ENCODE measurements around the gene EPS8L1.
"Not testable (repeated sequence)": the region's sequence is repeated elsewhere in the genome, so short reads cannot be mapped to it uniquely, and the experiment has no call there.

The EPS8L1 gene

DNA sequence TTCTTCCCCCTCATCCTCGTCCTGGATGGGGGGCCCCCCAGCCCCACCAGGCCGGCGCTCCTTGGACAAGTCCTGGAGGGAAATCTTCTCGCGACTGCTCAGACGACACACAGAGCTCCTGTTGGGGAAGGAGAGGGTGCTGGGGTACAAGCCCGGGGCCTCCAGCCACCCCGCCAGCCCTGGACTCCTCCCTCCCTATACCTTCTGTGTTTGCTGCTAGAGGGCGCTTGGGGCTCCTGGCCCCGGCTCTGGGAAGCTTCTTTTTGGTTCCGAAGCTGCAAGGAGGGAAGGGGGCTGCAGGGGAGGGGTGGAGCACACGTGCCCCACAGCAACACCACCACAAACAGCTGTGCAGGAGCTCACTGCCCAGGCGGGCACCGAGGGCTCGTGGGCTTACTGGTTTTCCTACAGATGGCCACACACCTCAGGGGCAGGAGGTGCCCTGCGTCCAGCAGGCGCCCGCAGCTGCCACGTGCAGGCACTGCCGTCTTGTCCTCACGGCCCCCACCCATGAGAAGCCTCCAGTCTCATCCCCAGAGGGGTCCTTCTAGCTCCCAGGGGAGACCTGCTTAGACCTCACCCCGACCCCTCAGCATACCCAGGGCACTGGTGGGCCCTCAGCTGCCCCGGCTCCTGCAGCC, 20.5 kb downstream of the EPS8L1 start:
- no peak for DNase-seq

DNA sequence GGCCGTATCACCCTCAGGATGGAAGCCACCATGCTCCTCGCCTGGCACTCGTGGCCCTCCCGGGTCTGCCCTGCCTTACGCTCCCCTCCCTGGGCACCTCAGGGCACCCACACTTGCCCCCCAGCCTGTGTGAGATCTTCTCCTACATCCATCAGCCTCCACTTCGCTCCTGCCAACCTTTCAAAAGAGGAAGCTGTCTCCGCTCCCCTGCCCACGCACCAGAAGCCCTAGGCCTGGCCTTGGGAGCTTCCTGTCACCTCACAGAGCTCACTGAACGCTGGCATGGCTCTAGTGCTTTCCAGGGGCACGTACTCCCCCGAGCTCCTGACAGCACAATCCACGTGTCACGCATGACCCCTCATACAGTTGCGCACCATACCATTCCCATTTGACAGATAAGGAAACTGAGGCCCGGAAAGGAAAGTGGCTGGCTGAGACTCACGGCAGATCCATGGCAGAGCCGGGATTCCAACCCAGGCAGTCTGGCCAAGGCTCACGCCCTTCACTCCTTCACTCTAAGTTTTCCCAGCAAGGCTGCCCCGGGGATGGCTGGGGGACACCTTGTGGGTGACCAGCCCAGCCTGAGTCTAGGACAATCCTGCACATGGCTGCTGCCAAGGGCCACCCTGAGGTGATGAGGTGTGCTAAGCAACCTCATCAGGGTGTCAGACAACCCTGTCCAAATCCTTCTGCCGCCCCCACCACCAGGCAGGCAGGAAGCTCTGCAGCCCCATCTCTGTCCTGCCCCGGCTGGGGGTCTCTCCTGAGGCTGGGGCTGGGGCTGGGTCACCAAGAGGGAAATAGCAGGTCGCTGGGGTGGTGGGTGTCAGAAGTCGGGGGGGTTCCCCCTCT, 22.4 kb downstream of the EPS8L1 start:
- DNase-seq: no peak

DNA sequence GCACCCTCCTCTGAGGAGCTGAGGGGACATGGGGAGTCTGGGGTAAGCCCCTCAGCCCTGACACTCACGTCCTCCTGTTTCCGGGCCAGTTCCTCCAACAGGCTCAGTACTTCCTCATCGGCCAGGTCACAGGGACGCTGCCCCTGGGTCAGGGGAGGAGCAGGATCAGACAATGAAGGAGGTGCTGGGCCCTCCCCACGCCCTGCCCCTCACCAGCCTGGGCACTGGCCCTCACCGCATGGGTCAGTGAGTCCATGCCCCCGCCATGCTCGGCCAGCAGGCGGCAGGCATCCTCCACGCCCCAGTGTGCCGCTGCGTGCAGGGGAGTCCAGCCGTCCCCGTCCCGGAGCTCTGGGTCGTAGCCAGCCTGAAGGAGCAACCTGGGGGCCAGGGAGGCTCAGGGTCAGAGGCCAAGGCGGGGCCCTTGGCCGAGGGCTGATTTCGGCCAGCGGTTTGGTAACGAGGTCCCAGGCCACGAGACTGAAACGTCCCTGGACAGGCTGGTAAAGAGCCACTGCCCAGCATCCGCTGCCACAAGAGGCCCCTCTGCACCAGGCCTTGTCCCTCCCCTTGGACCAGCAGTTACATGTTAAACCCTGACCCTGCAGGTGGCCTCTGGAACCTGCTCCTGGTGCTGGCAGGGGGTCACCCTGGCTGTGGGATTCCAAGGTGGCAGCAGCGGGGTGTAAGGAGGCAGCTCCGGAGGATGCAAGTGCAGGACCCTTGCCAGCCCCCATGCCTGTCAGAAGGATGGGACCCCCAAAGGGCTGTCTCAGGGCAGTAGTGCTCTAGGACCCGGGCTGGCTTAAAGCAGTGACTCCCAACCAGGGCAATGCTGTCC, 23.3 kb downstream of the EPS8L1 start:
- no peak for DNase-seq

DNA sequence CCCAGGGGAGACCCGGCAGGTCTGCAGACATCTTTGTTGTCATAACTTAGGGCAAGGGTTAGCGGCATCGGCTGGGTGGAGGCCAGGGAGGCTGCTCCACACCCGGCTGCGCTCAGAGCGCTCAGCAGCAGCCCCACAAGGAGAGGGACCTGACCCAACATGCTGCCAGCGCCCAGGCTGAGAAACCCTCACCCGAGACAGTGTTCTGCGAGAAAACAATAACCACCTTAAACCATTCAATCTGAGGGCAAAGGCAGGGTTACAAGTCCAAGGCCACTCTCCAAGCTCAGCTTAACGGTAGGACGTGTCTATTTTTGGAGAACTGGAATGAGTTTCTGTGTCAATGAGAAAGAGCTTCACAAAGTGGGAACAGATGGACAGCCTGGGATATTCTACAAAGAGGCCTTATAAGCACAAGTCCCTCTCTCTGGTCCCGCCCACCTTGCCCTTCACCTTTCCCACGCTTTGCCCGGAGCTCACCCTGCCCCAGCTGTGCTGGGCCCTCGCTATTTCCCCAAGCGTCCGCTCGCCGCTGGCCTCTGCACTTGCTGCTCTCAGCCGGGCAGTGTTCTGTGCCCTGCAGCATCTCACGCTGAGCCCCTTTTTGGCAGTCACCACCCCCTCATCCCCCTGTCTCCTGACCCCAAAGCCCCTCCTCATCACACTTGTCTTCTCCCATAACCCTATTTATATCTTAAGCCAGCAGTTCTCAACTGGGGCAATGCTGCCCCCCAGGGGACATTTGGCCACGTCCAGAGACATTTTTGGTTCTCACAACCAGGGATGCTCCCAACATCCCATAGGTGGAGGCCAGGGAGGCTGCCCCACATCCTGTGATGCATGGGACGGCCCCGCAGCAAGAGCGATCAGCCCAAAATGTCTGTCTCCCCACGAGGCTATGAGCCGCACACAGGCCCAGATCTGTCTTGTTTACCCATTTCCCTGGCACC, 24.2 kb downstream of the EPS8L1 start:
- DNase-seq: no peak

- DNase-seq: no peak
Measured at GRCh38 chr19:55101261-55101660, 25.6 kb downstream of the EPS8L1 start.

GRCh38 chr19:55103190-55103589, 27.5 kb downstream of the EPS8L1 start:
- no peak for DNase-seq

- no peak for DNase-seq
Measured at GRCh38 chr19:55105237-55105636, 29.6 kb downstream of the EPS8L1 start.

DNA sequence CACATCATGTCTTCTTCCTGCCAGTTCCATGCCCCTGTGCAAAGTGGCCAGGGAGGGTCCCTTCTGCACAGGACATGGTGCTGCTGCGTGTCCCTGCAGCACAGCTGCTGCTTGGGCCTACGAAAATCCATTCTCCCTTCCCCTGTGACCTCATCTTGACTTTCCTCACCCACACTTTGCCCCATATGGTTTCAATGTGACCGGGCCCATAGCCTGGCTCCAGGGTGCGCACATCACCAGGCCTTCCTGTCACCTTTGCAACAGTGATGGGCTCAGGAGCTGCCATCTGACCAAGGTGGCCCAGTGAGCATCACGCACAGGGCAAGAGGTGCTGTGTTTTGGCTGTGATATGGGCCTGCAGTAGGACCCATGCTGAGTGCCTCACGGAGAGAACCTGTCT, 30.9 kb downstream of the EPS8L1 start:
- no peak for DNase-seq

GRCh38 chr19:55107252-55107651, 31.6 kb downstream of the EPS8L1 start:
- DNase-seq: not testable (repeated sequence)

GRCh38 chr19:55109527-55110291, 34.0 kb downstream of the EPS8L1 start:
- no peak for DNase-seq

GRCh38 chr19:55111238-55111831, 35.7 kb downstream of the EPS8L1 start:
- DNase-seq: no peak

- DNase-seq: no peak
Measured at GRCh38 chr19:55112246-55112776, 36.6 kb downstream of the EPS8L1 start.

DNA sequence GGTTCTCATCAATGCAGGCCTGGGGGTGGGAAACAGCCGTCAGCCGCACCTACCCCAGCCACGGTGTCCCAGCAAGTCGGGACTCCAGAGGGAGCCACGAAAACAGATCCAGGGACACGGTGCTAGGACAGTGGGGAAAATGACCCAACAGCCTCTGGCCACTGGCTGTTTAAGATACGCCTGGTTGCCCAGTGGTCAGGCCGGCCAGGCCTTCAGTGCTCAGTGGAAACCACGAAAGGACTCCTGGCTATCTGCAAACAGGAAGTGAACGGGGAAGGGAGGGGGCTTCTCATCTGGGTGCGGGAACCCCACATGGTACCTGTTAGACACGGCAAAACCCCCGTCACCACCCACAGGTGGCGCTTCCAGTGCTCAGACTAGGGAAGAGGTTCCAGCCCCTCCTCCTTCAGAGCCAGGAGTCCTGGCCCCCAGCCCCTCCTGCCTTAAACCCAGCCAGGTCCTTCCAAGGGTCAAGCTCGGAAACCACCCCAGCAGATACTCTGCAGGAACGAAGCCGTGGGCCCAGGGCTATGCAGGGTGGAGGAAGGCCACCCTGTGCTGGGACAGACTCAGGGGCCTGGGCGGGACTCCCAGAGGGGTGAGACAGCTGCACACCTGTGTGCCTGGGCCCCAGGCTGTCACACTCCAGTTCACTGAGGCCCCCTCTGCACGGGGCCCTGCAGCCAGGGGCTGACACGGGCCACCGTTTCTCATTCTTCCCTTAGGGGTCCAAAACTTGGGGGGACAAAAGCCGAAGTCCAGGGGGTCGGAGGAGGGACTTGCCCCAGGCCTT, 37.3 kb downstream of the EPS8L1 start:
- no peak for DNase-seq

DNA sequence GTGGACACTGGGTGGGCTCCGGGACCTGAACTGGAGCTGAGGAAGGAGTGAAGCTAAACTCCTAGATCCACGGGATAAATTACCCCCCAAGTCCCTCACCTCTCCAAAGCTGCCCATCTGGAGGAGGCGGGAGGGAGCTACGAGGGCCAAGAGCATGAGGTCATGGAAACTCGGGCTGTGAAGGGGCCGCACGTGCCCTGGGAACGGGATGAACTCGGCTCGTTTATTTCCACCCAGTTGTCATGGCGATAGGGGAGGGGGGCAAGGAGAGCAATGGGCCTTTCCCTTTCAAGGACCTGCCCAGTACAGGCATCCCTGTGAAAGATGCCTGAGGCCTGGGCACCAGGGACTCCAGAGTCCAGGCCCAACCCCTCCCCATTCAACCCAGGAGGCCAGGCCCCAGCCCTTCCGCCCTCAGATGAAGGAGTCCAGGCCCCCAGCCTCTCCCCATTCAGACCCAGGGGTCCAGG, 37.9 kb downstream of the EPS8L1 start:
- no peak for DNase-seq

DNA sequence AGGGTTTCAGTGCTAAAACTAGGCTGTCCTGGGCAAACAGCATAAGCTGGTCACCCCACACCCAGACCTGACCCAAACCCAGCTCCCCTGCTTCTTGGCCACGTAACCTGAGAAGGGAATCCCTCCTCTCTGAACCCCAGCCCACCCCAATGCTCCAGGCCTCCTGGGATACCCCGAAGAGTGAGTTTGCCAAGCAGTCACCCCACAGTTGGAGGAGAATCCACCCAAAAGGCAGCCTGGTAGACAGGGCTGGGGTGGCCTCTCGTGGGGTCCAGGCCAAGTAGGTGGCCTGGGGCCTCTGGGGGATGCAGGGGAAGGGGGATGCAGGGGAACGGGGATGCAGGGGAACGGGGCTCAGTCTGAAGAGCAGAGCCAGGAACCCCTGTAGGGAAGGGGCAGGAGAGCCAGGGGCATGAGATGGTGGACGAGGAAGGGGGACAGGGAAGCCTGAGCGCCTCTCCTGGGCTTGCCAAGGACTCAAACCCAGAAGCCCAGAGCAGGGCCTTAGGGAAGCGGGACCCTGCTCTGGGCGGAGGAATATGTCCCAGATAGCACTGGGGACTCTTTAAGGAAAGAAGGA, 39.0 kb downstream of the EPS8L1 start:
- DNase-seq: no peak

GRCh38 chr19:55115446-55116065, 39.9 kb downstream of the EPS8L1 start:
- DNase-seq: no peak

DNA sequence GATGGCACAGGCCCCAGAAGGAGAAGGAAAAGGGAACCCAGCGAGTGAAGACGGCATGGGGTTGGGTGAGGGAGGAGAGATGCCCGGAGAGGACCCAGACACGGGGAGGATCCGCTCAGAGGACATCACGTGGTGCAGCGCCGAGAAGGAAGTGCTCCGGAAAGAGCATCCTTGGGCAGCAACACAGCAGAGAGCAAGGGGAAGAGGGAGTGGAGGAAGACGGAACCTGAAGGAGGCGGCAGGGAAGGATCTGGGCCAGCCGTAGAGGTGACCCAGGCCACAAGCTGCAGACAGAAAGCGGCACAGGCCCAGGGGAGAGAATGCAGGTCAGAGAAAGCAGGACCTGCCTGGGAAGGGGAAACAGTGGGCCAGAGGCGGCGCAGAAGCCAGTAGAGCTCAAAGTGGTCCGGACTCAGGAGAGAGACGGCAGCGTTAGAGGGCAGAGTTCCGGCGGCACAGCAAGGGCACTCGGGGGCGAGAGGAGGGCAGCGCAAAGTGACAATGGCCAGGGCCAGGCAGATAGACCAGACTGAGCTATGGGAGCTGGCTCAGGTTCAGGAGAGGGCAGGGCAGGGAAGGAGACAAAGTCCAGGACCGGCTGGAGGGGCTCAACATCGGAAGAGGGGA, 40.7 kb downstream of the EPS8L1 start:
- DNase-seq: peak; percentile 34
